DND-41 (cell line): ENCODE results near the gene LAMC3.

Source experiments
- EZH2 ChIP-seq: IDR thresholded peaks from 3 replicates; pipeline ENCODE4 v1.6.1; 2012; ENCODE audit warnings: borderline replicate concordance, low read depth, mild to moderate bottlenecking, moderate library complexity, low read length, inconsistent platforms; ENCODE audit not compliant: severe bottlenecking
- TF ChIP-seq, protein P1 (sequence below): IDR thresholded peaks from 2 replicates; pipeline ENCODE4 v1.5.1; 2012; ENCODE audit warnings: borderline replicate concordance, low read length, moderate library complexity, mild to moderate bottlenecking; ENCODE audit not compliant: poor library complexity, severe bottlenecking; ENCODE audit errors: extremely low read depth

DNA sequence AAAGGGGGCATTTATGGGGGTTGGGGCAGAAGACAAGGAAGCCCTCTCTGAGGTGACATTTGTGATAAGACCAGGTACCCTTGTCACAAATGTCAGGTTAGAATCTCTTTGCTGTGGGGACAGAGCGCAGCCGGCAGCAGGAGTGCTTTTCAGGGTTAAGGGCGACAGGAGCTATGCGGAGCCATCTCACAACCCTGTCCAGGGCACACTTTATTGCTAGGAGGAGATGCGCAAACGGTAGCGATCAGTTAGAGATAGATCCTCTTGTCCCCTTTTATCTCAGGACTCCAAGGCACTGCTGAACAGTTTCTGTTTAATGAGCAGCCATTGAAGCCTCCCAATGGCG lies 438 bp upstream of the LAMC3 start:
- no peak for TF ChIP-seq EZH2
- TF ChIP-seq, protein P1, sequence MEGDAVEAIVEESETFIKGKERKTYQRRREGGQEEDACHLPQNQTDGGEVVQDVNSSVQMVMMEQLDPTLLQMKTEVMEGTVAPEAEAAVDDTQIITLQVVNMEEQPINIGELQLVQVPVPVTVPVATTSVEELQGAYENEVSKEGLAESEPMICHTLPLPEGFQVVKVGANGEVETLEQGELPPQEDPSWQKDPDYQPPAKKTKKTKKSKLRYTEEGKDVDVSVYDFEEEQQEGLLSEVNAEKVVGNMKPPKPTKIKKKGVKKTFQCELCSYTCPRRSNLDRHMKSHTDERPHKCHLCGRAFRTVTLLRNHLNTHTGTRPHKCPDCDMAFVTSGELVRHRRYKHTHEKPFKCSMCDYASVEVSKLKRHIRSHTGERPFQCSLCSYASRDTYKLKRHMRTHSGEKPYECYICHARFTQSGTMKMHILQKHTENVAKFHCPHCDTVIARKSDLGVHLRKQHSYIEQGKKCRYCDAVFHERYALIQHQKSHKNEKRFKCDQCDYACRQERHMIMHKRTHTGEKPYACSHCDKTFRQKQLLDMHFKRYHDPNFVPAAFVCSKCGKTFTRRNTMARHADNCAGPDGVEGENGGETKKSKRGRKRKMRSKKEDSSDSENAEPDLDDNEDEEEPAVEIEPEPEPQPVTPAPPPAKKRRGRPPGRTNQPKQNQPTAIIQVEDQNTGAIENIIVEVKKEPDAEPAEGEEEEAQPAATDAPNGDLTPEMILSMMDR, result no peak
